GM18868 (cell line): ENCODE measurements around the gene CEP19.

Experiments used
- ATAC-seq: cut with Tn5 transposase; IDR thresholded peaks from one replicate; pipeline ENCODE4 v1.9.1; 2021; ENCODE audit warnings: mild to moderate bottlenecking, moderate library complexity; ENCODE audit not compliant: unreplicated experiment

CEP19 gene

DNA sequence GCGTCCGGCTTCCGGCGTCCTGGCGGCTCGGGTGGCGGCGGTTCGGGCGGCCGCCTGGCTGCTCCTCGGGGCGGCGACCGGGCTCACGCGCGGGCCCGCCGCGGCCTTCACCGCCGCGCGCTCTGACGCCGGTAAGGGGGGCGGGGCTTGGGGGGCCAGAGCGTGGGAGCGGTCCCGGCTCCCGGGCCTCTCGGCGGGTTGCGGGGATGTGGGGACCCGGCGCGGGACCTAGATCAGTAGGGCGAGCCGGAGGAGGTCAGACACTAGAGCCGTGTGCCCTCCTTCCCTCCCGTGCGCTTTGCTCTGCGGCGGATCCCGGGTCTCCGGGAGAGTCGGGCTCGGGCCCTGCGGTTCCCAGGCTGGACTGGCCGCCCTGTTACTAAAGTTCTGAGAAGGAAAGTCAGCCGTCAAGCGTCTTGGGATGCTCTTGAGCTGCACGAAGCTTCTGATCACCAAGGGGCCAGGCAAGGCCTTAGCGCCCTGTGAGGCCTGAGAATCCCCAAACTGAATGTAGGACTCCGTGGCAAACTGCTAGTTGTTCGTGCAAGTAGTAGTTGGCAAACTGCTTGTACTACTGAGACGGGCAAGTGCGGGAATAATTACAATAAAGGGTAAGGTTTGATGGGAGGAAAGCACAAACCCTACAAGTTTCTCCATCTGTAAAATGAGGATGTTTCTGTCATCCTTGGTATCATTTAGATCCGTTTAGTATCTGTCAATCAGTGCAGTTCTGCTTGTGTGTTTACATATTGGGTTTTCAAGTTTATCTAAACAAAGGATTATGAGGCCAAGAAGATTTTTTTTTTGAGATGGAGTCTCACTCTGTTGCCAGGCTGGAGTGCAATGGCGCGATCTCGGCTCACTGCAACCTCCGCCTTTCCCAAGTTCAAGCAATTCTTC is 714 bp upstream of the CEP19 start:
- ATAC-seq = peak; percentile 56

DNA sequence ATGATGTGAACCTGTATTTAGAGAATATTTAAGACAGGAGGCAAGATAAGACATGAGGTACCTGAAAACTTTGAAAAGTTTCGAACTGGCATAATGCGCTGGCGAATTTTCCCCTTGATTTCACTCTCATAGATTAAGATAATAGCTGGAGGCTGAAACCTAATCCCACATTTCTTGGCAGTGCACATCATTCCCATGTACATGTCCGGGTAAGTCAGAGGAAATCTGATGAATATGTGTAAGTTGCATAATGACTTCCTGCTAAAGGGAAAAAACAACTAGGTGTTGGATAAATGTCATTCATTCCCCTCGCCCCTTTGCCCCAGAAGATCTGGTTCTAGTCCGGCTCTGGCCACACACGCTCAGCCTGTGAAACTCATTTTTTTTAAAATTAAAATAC is 3.6 kb downstream of the CEP19 start:
- no peak for ATAC-seq

DNA sequence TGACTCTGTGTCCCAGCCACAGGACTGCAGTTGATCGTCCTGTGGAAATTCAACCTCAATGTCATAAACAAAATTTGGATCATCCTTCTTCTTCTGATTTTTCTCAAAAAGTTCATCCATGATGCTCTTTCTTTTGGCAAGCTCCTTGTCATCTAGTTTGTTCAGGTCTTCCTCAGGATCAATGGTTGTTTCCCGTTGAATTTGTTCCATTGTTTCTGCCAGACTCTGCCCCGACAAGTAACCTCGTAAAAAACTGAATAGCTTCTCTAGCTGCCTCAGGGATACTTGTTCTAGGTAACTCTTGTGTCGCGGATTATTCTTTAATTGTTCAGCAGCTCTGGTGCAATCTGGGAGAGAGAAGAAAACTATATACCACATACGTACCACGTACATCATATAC is 4.5 kb downstream of the CEP19 start:
- ATAC-seq = no peak

DNA sequence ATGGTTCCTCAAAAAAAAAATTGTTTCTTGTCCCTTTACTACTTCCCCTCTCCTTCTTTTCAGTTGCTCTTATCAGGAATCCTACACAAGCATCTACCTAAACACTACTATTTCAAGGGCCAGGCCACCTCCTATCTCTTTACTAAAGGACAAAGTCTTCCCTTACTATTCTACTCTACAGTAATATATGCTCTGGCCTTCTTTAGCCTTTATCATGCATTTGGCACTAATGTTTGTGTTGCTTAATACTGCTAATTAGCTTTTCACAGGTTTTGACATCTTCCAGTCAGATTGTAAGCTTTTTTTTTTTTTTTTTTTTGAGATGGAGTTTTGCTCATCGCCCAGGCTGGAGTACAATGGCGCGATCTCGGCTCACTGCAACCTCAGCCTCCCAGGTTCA is 5.3 kb downstream of the CEP19 start:
- no peak for ATAC-seq

DNA sequence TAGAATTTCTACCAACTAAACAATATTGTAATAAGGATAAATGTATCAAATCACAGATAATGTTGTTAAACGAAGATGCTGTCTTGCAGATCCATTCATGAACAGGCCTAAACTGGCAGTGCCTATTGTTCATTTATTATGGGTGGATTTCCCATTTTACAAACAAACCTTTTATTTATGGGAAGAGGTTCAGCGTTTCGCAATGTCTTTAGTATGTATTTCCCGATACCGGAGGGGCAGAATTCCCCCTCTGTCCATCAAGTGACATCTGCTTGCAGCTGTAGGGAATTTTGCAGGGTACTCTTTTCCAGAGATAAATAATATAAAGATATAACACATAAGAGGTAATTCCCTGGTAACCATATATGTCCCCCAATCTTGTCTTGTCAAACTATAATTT is 5.7 kb downstream of the CEP19 start:
- ATAC-seq = no peak

DNA sequence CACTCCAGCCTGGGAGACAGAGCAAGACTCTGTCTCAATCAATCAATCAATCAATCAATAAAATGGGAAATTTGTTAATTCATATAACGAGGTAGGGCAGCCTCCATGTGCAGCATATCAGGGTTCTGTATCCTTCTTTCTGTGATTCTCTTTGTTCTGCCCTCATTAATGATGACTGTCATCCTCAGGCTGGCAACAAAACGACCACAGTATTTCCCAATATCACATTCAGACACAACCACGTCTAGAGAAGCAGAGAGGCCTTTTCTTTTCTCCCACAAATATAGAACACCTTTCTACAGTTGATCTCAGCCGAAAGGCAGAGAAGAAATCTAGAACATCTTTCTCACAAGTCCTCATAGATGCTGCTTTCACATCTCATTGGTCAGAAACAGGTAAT is 11.2 kb downstream of the CEP19 start:
- ATAC-seq = no peak

DNA sequence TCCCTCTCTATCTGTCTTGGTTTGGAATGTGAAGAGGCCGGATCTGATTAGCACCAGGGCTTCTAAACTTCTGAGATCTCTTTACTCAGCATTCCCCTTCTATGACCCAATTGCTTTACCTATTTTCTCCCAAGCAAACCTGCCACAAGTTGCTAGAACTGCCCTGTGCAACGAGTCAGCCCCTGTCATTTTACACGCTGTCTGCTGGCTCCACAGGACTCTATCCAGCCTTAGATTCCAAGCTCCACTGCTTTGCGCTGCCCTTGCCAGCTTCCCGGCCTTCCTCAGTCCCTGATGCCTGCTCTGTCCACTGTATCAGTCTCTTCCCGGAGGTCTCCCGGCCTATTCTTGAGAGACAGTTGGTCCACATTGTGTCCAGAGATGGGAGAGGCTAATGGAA is 12.3 kb downstream of the CEP19 start:
- ATAC-seq = no peak

DNA sequence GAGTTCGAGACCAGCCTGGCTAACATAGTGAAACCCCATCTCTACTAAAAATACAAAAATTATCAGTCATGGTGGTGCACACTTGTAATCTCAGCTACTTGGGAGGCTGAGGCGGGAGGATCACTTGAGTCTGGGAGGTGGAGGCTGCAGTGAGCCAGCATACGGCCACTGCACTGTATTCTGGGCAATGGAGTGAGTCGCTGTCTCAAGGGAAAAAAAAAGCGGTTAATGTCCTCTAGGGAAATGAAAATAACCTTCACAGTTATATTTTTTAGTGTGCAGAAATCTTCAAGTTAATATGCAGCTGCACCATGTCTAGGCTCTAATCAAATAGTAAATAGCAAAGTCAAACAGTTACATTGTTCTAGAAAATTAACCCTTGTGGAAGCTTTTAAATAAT is 14.8 kb downstream of the CEP19 start:
- no peak for ATAC-seq

DNA sequence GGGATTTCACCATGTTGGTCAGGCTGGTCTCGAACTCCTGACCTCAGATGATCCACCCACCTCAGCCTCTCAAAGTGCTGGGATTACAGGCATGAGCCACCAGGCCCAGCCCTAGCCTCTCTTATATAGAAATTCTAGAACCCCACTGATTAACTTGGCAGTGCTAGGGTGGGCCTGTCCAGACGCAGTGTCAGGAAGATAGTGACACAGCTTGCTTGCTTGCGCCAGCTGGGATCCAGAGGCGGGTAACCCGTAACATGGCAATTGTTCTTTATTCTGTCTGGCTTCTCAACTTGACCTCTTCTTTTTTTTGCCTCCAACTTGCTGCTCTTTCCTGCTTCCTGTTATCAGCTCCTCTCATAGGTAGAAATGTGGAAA is 16.2 kb downstream of the CEP19 start:
- ATAC-seq = no peak

DNA sequence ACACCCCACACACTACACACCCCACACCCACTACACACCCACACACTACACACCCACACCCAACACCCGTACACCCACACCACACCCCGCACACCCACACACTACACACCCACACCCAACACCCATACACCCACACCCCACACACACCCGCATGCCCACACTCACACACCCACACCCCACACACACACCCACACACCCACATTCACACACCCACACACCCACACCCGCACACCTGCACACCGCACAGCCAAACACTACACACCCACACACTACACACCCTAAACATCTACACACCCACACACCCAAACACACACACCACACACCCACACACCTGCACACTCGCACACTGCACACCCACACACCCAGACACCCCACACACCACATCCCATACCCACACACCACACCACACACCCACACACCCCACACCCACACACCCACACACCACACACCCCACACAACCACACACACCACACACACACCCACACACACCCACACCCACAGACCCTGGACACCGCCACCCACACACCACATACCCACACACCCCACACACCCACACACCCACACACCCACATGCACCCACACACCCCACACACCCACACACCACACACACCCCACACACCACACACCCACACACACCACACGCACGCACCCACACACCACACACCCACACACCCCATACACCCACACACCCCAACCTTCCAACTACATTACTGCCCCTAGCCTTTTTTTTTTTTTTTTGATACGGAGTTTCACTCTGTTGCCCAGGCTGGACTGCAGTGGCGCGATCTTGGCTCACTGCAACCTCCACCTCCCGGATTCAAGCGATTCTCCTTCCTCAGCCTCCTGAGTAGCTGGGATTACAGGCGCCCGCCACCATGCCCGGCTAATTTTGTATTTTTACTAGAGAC is 16.9 kb downstream of the CEP19 start:
- ATAC-seq = no peak

DNA sequence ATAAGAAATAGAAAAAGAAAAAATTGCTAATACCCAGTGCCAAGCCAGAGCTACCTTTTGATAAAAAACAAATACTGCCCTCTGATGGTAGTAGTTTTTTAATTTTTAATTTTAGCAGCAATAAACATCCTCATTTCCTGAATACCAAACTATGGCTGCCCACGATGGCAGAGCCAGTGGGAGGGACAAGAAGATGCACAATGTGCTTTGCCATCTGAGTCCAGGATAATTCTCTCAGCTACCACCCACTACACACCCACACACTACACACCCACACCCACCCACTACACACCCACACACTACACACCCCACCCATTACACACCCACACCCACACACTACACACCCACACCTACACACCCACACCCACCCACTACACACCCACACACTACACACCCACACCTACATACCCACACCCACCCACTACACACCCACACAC is 17.8 kb downstream of the CEP19 start:
- no peak for ATAC-seq

DNA sequence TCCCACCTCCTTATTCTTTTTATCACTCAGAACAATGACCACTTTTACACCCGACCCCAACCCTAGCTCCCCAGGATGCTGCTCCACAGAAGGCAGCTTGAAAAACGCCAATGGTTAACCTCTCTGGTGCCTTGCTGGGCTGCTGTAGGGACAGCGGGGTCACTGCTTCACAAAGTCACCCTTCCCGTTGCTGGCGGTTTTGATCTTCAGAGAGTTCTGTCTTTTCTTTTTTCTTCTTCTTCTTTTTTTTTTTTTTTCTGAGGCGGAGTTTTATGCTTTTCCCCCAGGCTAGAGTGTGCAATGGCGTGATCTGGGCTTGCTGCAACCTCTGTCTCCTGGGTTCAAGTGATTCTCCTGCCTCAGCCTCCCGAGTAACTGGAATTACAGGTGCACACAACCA is 20.7 kb downstream of the CEP19 start:
- ATAC-seq = no peak

DNA sequence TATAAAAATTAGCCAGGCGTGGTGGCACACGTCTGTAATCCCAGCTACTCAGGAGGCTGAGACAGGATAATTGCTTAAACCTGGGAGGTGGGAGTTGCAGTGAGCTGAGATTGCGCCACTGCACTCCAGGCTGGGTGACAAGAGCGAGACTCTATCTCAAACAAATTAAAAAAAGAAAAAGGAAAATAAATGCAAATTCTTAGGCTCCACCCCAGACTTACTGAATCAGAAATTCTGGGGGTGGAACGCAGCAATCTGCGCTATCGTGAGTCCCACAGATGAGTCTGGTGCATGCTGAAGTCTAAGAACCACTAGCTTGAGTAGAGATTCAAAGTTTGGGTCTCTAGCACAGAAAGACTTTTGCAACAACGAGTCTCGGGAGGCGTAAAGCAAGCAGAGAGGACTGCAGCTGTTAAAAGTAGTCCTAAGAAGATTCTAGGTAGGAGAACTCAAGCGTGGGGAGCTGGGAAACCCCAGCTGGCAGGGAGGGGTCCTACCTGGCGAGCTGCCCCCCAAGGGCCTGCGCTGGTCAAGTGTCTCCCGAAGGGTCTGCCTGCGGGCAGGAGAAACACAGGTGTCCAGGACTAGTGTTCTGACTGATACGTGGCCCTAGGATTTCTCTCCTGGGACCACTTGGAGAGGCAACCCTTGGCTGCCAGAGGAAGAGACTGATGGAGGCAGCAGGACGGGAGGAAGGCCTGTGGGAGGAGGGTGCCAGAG is 21.9 kb downstream of the CEP19 start:
- ATAC-seq = no peak

DNA sequence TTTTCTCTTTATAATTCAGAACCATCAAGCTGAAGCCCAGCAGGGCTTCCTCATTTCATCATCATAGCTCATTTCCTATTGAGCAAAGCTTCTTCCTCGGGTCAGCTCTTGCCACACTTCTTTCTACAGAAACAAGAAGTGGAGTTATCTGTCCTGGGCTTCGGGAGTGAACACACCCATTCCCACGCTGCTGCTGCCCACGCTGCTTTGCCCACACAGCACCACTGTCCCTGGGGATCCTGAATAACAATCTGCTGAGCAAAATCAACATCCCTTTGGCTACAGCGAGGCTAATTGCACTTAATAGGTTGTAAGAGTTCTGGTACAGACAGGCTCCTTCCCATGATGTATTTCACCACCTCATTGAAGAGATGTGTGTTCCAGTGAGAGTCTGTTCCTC is 23.7 kb downstream of the CEP19 start:
- ATAC-seq = no peak

DNA sequence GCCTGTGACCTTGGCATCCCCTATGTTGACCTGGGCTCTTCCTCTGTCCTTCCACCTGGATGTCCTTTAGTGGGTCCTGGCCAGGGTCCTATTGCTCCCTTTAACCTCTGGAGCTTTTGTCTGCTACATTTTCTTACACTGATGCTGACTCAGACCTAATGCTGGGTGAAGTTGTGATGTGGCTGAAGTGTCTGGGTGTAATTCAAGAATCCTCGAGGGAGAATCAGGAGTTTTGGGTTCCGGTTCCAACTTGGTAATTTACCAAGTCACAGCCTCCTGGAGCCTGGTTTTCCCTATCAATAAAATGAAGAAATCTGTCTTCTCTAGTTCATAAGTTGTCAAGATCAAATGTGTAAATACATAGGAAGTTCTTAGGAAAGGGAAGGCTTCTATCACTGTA is 25.6 kb downstream of the CEP19 start:
- no peak for ATAC-seq

DNA sequence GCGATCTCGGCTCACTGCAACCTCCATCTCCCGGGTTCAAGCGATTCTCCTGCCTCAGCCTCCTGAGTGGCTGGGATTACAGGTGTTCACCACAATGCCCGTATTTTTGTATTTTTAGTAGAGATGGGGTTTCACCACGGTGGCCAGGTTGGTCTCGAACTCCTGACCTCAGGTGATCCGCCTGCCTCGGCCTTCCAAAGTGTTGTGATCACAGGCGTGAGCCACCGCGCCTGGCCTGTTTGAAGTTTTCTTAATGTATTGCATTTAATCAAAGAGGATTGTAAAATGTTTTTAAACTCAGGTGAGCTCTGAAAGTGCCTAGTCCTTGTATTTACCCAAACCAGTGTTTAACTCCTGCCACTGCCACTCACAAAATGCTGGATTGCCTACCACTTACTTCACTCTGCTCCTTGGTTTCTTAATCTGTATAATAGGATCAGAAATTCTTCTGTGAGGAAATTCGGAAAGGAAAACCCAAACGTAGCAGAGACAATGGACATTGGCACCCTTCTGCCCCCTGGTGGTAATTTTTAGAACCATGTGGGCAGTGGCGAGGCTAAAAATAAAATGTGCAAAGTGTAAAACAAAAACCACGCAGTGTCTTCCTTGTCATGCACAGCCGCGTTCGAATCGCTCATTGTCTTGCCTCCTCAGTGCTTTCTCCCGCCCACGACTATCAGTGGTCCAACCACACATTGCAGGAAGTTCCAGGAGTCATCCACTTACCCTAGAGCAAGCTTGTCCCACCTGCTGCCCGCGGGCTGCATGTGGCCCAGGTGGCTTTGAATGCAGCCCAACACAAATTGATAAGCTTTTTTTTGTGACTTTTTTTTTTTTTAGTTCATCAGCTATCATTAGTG is 27.3 kb downstream of the CEP19 start:
- peak; percentile 91 for ATAC-seq

DNA sequence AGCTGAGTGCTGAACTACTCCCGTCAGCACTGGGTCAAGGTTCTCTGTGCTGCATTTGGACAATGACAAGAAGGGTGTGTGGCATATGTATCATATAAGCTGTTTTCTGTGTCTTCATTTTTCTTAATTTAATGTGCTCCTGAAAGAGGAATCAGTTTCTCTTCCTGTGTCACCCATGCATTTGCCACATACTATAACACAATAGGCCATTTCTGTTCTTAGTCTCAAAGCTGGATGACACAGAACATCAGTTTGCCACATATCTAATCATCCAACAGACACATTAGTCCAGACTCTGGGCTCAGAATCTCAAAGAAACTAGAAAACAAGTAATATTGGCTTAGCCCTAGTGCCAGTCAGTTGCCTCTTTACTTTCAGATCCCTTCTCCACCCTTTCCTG is 34.1 kb downstream of the CEP19 start:
- no peak for ATAC-seq

DNA sequence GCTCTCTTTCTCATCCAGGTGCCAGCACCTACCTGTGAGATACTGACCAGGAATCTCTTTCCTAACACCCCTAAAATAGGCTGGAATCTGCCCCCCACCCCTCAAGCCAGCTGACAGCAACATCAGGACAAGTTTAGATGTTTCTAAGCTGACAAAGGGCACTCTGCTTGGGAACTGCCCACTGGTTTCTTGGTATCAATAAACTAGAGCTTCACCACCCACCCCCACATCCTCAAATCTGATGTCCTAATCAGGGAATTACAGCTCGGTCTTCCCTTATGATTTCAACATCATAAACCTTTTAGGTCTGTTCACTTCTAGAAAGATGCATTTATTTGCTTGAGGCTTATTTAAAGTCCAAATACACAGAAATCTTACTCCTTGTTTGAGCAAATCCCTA is 34.7 kb downstream of the CEP19 start:
- no peak for ATAC-seq

DNA sequence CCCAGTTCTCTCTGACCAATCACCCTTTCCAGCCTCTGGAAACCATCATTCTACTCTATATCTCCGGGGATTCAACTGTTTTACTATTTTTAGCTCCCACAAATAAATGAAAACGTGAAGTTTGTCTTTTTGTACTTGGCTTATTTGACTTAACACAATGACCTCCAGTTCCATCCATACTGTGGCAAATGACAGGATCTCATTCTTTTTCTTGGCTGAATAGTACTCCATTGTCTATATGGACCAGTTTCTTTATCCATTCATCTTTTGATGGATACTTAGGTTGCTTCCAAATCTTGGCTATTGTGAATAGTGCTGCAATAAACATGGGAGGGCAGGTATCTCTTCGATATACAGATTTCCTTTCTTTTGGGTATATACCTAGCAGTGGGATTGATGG is 38.4 kb downstream of the CEP19 start:
- ATAC-seq = no peak

DNA sequence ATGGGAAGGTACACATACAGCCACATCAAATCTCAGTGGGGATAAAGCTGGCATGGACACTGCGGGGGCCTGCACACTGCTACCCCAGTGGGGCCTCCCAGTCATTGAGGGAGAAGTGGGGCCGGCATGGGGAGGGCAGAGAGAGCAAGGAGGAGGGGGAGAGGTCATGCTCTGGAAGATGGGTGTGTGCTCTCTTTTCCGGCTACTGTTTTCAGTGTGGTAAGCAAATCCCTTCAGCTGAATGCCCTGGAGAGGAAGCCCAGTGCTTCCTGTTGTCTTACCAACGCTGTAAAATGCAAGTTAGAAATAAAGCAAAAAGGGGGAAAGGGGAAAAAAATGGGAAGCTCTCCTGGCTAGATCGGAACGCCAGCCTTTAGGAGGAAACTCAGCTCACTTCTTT is 41.7 kb downstream of the CEP19 start:
- no peak for ATAC-seq
